Measurements from ENCODE around the gene METTL2B.
"Not testable (repeated sequence)": the region's sequence is repeated elsewhere in the genome, so short reads cannot be mapped to it uniquely, and the experiment has no call there.

The METTL2B gene

DNA sequence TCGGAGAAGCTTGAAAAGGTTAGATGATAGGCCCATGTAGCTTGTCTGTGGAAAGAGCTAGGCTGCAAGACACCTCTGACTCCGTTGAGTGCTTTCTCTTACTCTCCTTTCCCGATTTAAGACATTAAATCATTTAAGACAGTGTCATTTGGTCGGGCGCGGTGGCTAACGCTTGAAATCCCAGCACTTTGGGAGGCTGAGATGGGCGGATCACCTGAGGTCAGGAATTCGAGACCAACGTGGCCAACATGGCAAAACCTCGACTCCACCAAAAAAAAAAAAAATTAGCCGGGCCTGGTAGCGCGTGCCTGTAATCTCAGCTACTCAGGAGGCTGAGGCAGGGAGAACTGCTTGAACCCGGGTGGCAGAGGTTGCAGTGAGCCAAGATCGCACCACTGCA lies 52.6 kb downstream of the METTL2B start:
- DNase-seq = not testable (repeated sequence)

DNA sequence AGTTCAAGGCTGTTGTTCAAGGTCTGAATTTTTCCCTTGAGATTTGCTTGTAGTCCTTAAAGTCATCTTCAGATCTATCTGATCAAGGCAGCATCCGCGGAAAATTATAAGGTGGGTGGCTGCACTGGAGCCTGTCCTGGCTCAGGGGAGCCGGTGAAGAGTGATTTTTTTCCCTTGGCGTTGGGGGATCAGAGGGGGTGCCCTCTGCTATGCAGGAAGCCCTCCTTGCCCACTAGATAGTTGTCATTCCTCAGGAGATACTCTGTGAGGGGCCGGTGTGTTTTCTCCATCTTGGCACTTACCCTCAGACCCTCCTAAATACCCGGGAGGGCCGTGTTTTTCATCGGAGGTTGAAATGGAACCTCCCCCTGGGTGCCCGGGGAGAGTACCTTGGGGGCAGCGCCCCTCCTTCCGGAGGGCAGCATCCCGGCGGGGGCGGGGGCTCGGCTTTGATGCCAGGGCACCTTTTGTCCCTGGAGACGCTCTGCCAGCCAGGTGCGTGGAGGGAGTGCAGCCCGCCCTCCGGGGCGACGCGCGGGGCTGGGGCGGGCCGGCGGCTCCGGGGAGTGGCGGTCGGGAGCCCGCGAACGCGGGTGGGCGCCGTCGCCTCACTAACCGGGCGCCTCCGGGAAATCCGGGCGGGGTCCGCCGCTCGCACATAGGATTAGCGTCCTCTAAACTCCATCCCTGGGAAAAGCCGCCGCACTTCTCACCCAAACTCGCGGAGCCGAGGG lies 53.7 kb downstream of the METTL2B start:
- DNase-seq = peak; percentile 52 to 55

DNA sequence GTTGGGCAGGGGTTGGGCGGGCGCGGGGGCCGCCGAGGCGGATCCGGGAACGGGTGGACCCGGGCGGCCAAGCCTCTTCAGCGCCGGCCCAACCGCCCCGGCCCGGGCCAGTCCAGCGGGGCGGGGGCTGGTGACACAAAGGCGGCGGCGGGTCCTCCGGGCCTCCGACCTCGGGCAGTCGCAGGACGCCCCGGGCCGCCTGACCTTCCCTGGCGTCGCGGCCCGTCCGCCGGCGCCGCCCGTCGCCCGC lies 54.2 kb downstream of the METTL2B start:
- DNase-seq = no peak

DNA sequence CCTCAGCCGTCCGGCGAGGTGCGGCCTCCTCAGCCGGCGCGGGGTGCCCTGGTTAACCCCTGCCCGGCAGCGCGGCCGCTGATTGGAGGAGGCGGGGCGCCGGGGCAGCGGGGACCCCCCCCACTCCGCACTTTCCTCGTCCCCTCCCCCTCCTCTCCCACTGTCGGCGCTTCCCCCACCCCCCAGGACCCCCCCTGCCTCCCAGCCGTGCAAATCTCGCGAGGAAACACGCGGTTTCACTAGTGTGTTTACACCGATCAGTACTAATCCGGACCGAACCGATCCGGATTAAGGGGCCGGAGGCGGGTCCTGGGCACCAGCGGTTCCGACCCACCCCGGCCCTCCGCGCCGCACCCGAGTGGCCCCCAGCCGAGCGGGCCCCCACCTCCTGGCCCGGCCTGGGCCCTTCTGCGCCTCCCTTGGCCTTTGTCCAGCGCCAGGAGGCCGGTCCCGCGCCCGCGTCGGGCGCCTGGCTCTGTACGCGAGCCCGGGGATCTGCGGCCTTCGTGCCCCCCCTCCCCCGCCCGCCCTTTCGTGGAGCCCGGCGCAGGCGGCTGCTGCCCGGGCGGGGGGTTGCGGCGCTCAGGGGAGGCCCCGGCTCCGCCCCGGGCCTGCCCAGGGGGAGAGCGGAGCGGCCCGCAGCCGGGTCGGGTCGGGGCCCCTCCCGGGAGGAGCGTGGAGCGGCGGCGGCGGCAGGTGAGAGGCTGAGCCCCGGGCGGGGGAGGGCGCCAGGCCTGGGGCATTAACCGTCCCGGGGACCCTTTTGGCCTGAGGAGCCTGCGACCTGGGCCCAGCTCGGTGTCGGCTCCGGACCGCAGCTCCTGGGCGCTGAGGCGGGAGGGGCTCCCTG lies 54.8 kb downstream of the METTL2B start:
- peak; percentile 79 to 86 for DNase-seq

DNA sequence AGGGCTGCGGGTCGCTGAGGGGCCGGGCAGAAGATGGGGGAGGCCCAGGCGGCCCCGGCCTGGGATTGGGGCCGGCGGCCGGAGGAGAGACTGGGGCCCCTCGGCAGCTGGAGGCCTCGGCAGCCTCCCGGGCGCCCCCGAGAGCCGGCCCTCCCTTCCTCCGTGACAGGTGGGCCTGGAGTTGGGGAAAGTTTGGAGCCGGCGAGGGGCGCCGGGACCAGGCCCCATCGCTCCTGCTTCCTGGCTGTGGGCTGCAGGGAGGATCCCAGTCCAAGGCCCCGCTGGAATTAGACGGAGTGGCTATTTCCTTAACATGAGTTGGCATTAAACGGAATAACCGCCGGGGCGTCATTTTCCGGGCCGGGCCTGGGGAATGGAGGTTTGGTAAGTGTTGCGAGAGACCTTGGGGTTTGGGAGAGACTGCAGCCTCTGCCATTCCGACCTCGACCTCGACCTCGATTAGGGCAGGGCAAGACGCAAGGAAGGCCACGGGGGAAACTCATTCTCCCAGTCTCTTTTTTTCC lies 55.5 kb downstream of the METTL2B start:
- peak; percentile 66 to 69 for DNase-seq

DNA sequence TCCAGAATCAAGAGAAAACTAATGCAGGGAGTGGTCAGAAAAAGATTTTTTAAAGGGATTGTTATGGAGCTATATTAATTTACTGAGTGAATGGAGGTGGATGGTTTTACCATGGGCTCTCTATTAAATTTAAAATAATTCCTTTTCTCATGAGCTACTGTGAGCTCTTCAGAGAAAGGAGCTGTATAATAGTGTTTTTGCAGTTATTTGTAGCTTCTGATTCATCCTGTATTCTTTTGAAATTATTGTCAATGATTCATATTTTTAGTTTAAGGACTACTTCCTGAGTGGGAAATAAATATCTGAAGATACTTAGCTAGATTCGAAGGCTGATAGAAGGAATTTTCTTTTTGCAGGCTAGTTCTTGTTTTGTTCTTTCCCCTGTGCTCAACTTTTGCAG lies 56.4 kb downstream of the METTL2B start:
- DNase-seq = not testable (repeated sequence)

DNA sequence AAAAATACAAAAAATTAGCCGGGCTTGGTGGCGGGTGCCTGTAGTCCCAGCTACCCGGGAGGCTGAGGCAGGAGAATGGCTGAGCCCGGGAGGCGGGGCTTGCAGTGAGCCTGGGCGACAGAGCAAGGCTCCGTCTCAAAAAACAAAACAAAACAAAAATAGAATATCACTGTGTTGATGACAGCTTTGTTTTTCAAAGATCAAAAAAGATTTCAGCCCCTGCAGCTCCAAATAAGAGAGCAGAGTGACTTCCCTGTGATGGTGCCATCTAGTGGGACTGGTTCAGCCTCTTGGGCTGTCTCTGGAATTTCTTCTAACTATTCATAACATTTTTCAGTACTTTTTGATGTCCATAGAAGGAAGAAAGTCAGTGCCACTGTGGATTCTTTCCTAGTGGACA lies 60.9 kb downstream of the METTL2B start:
- DNase-seq = peak in 1 of 2 experiments; percentile 14

DNA sequence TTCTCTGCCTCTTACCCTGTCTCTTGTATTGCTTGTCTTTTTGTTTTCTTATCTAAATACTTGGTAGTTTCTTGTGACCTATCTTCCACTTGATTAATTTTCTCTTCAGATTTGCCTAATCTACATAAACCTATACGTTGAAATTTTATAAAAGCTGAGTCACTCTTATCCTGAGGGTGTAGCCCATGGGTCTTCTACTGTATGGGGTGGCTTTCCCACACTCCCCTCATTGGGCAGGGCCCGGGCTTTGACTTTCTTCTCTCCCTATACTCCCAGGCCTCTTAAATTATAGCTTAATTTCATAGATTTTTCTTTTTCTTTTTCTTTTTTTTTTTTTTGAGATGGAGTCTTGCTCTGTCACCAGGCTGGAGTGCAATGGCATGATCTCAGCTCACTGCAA lies 66.0 kb downstream of the METTL2B start:
- DNase-seq = peak in 1 of 2 experiments; percentile 4

DNA sequence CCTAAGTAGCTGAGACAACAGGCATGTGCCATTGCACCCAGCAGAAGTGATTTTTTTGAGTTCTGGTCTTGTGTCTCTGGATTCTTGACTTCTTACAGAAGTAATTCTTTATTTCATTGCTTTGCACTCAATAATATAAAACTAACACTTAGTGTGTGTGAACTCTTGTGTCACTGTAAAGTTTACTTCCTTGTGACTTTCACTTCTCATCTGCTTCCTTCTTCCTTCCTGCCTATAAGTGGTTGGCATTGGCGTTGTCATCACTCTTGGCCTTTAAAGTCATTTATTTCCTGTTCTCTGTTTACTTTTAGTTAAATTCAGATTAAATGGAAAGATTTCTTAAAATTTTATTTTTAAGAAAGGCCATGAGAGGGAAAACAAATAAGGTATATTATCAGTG lies 66.8 kb downstream of the METTL2B start:
- DNase-seq = peak in 1 of 2 experiments; percentile 0

DNA sequence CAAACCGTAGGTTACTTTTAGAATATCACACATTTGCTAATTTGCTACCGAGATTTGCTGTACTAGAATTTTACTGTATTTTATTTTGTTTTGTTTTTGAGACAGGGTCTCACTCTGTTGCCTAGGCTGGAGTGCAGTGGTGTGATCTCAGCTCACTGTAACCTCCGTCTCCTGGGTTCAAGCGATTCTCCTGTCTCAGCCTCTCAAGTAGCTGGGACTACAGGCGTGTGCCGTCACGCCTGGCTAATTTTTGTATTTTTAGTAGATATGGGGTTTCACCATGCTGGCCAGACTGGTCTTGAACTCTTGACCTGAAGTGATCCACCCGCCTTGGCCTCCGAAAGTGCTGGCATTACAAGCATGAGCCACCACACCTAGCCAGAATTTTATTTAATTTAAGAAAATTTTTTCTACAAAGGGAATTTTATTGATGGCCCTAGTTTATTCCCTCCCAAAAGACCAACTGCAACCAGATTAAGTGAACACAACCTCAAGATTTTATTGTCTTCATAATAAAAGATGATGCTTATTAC lies 69.8 kb downstream of the METTL2B start:
- DNase-seq = peak in 1 of 2 experiments; percentile 1

DNA sequence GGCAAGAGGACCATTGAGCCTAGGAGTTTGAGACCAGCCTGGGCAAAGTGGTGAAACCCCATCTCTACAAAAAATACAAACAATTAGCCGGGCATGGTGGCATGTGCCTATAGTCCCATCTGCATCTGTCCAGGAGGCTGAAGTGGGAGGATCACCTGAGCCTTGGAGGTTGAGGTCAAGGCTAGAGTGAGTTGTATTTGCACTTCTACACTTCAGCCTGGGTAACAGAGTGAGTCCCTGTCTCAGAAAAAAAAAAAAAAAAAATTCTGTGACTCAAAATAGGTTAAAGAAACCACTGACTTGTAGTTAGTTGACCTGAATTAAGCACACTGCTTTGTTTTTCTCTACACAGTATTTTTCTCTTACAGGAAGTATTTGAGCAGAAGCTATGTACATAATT lies 74.4 kb downstream of the METTL2B start:
- DNase-seq = no peak

DNA sequence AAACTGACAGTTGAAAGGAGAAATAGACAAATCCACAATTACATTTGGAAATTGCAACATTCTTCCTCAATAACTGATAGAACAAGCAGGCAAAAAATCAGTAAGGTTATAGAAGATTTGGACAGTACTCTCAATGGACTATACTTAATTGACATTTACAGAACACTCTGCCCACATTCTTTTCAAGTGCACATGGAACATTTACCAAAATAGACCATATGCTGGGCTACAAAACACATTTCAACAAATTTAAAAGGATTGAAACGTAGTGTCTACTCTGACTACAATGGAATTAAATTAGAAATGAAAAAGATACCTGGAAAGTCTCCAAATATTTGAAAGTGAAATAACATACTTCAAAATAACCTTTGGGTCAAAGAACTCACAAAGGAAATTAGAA lies 77.8 kb downstream of the METTL2B start:
- not testable (repeated sequence) for DNase-seq
